GM18873 (cell line): Measurements from ENCODE around the gene FDX2.
A peak's percentile ranks its signal among the peaks of the same experiment; 100 is the strongest.

Source experiments
- ATAC-seq: cut with Tn5 transposase; IDR thresholded peaks from one replicate; pipeline ENCODE4 v1.9.1; 2021; ENCODE audit warnings: mild to moderate bottlenecking, moderate library complexity, moderate number of reproducible peaks; ENCODE audit not compliant: unreplicated experiment, low FRiP score

Gene FDX2

GRCh38 chr19:10333758-10334587 is 18.2 kb upstream of the FDX2 start:
- no peak for ATAC-seq

DNA sequence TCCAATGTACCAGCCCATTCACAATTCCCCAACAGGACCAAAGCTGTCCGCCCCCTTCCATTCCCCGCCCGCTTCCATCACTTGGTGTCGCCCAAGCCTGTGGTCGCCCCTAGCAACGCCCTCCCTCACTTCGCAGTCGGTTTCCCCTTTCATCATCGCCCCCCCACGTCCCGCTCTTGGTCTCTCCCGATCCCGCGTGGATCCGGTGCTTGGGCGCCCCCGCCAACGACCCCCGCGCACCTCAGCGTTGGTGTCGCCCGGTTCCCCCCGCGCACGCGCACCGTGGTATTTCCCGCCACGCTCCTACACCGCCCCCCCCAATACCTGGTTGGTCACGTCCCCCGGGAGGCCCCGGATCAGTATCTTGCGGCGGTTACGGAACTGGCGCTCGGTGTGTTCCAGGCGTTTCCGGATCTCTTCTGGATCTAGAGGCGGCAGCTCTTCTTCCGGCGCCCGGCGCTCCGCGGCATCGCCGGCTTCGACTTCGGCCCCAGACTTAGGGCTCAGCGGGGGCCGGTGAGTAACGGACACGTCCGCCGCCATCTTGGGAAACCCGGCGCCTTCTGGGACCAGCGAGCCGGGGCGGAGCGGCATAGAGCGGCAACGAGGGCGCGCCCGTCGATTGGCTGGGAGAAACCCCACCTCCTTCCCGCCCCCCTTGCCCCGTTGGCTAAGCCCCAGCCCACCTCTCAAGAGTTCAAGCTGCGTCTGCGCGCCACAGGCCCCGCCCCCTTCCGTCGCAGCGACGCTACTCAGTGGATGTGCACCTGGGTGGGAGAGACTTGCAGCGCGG is 17.3 kb upstream of the FDX2 start, which contains the start of gene RAVER1:
RAVER1 (minus strand) TSS at position 565 of the 793 bp plus-strand sequence; CDS start at position 543, 22 bp downstream.
- ATAC-seq = peak; percentile 71

DNA sequence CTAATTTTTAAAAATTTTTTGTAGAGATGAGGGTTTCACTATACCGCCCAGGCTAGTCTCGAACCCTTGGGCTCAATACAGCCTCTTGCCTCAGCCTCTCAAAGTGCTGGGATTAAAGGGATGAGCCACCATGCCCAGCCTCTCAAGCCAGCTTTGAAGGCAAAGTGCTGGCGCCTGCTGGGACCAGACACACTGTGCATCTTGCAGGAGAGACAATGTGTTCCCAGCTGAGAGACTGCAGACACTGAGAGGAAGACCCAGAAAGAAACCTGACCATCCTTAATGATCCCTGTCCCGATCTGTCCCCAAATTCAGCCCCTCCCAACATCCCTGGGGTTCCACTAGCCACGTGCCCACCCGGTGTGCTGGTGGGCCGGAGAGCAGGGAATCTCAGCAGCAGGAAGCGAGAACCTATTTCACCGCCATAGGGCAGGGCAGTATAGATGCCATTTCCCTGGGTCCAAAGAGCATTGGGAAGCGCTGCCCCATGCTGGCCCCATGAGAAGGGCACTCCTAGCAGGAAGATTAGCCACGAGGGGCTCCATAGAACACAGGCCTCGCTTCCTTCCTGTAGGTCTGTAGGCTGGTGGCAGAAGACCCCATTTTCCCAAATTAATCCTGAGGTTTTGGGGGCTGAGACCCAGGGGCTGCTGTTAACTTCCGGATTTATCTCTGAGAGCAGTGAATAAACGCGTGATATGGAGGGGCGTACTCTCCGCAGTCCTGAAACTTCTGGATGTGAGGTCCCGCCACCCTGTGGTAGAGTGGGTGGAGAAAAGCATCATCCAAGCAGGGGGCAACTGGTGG is 16.5 kb upstream of the FDX2 start:
- no peak for ATAC-seq

- ATAC-seq = no peak
Observed at GRCh38 chr19:10329555-10329954, 13.7 kb upstream of the FDX2 start.

- no peak for ATAC-seq
Observed at GRCh38 chr19:10328558-10329429, 13.0 kb upstream of the FDX2 start.

- ATAC-seq = no peak
Observed at GRCh38 chr19:10327793-10328192, 12.0 kb upstream of the FDX2 start.

GRCh38 chr19:10325732-10326131 is 9.9 kb upstream of the FDX2 start:
- ATAC-seq = no peak

DNA sequence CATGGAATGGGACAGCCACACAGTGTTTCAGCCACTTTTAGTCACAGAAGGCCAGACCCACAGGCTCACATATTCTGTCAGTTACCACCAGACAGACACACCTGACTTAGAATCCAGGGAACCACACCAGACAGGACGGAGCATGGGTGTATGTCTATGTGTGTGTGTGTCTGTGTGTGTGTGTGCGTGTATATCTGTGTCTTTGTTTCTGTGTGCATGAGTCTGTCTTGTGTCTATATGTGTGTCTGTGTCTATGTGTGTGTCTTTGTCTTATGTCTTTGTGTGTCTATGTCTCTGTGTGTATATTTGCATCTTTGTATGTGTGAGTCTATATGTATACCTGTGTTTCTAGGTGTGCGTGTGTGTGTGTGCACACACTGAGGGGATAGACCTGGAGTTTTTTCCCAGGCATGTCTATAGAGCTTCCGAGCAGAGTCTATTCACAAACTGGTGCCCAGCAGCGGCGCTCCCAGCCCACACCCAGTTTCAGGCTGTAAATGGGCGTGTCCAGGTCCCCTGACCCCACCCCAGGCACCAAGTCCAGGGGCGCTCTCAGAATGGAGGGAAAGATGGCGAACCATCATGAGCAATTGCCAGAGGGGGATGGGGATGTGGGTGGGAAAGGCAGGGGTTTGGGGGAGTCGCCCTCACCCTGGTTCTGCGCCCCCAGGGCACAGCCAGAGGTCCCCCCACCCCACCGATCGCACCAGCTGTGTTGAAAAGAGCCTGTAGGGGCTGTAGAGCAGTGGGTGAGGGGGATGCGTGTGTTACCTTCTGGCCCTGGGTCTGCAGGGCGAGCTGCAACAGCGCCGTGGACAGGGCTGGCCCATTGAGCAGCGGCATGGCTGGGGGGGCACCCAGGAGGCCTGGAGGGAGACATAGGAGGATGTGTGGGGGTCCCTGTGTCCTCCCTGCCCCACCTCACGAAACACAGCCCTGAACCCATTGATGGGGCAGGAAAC is 6.3 kb upstream of the FDX2 start:
- ATAC-seq = no peak

DNA sequence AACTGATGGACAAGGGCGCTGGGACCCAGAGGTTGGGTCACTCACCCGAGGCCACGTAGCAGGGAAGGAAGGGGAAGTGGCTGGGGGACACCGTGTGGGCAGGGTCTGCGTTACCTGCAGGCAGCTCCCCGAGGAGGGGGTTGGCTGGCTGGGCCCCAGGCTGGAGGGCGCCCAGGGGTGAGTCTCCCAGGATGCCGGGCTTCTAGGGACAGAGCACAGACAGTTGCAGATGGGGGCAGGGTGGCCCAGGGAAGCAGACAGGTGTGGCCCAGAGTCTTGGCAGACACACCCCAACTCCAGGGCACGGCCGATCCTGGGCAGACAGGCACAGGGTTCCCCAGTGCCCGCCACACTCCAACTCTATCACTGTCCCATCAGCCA is 5.6 kb upstream of the FDX2 start:
- no peak for ATAC-seq

GRCh38 chr19:10320602-10321416 is 5.0 kb upstream of the FDX2 start:
- ATAC-seq = no peak

DNA sequence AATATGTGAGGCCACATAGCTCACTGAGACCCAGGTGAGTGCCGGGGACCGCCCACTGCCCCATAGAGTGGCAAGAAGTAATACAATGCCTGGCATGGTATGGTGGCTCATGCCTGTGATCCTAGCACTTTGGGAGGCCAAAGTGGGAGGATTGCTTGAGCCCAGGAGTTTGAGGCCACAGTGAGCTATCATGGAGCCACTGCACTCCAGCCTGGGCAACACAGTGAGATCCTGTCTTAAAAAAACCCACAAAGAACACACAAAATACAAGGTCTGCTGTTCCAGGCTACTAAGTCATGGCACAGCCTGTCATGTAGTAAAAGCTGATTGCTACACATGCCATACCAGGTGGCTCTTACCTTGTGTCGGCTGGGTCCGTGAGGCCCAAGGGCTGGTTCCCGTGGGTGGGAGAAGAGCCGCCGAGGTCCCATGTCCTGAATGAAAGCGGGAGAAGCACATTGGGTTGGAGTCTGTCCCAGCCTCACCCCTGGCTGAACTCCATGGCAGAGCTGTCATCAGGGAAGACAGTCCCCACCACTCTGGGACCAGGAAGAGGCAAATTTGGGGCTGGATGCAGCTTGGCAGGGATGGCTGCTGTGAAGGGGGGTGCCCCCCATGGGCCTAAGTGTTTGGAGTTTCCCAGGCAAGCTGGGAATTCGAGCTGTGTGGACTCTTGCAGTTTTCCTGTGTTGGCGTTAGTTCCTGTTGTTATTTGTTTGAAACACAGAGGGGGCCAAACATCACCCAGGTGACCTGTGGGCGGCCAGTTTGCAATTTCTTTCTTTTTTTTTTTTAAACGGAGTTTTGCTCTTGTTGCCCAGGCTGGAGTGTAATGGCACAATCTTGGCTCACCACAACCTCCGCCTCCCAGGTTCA is 3.2 kb upstream of the FDX2 start:
- ATAC-seq = no peak

DNA sequence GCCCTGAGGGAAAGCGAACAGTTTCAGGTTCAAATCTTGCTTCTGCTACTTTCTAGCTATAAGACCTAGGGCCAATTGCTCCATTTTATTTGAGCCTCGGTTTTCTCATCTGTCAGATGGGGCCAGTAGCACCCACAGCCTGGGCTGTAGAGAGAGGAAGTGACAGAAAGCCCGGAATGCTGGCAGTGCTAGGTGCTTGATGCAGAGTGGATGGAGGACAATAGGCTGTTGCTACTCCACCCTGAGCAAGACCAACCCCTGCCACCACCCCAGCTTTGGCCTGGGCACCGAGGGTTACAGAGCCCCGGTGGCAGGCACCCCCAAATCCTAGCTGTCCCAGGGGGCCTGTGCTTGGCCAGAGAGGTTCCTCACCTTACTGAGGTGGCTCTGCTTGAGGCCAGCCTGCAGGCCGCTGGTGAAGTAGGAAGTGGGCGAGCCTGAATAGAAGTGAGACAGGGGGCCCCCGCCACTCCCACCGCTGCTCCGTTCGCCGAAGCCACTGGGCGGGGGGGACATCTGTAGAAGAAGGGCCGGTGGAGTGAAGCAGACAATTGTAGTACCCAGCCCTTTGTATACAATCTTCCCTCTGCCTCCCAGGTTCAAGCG is 2.1 kb upstream of the FDX2 start:
- no peak for ATAC-seq

DNA sequence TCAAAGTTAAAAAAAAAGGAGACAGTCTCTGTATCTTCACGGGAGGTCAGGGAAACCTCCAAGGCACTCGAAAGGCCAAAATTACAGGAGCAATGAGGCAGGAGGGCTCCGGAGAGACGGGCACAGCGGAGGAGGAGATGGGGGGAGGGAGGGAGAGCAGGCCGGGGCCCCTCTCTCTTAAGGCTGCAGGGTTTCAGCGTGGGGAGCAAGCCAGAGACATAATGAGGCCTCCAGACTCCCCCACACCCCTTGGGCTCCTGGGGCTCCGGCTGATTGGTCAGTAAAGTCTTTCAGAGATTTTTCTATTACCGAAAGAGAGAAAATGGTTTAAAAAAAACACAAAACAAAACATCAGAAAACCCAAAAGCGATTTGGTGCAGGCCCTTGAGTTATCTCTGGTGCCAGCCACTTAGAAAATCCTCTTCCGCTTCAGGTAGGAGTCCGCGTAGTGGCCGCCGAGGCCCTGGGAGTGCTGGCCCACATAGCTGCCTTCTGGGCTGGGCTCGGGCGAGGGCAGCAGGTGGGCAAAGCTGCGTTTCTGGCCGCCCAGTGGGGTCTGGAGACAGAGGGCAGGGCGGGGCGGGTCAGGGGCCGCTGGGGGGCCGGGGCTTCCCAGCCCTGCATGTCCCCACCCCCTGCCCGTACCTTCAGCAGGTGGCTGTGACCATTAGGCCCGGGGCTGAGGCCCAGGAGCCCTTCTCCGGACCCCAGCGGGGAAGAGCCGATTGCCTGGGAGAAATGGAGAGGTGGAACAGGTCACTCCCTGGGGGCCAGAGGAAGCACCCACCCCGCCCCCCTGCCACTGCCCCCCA is 1.4 kb upstream of the FDX2 start:
- ATAC-seq = no peak

GRCh38 chr19:10316229-10317044 is 622 bp upstream of the FDX2 start:
- ATAC-seq = no peak

DNA sequence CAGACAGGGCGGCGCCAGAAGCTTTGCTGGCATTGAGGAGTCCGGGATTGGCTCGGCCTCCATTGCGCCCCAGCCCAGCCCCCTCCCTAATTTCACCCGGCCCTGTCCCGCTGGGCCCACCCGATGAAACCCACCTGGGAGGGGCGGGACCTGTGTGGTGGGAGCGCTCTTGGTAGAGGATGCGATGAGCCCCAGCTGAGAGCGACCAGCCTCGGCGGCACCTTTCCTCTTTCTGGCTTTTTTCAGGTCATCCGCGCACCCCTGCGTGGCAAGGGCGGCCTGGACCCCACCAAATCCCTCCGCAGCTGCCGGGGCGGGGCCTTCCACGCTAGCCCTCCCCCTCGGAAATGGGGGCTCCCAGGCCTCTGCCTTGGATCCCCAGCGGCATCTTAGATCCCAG is 6.4 kb downstream of the FDX2 start, which contains the start of gene ZGLP1:
ZGLP1 (minus strand) TSS at position 393 of the 400 bp plus-strand sequence.
- no peak for ATAC-seq
